ENCODE data around the gene MACF1.
A peak's percentile ranks its signal among the peaks of the same experiment; 100 is the strongest.
"Not testable (repeated sequence)": the region's sequence is repeated elsewhere in the genome, so short reads cannot be mapped to it uniquely, and the experiment has no call there.

MACF1 gene

GRCh38 chr1:39474810-39475209, 270.3 kb downstream of the MACF1 start:
- DNase-seq, result no peak

GRCh38 chr1:39475551-39475950, 271.1 kb downstream of the MACF1 start:
- not testable (repeated sequence) for DNase-seq

DNA sequence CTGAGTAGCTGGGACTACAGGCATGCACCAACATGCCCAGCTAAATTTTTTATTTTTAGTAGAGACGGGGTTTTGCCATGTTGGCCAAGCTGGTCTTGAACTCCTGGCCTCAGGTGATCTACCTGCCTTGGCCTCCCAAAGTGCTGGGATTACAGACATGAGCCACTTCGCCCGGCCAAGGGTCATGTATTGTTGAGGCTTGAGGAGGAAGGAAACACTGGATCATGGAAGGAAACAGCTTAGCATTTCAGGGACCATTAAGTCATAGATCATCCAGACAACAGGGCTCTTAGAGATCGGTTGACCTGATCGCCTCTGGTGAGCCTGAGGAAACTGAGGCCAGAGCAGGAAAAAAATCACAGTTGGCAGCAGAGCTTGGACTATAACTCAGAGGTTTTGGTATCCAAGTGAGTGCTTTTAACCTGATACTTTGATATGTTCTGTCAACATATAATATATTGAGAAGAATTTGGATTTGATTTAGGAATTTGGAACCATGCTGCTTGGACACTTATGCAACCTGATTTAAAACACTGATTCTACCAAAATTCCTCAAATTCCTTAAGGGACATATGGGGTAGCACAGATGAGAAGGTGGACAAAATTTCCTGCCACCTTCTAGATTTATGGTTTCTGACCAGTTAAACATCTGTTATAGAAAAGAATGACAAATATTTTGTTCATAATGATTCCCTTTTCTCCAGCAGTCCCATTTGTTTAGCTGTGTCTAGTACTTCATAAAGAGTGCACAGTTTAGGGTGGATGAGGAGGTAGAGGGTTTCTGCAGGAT, 273.8 kb downstream of the MACF1 start:
- no peak for DNase-seq

- DNase-seq, result no peak
Observed at GRCh38 chr1:39481289-39481688, 276.8 kb downstream of the MACF1 start.

- DNase-seq, result no peak
Observed at GRCh38 chr1:39483276-39483675, 278.8 kb downstream of the MACF1 start.

GRCh38 chr1:39484564-39484963, 280.1 kb downstream of the MACF1 start:
- no peak for DNase-seq

- no peak for DNase-seq
Observed at GRCh38 chr1:39485046-39485803, 280.7 kb downstream of the MACF1 start.

DNA sequence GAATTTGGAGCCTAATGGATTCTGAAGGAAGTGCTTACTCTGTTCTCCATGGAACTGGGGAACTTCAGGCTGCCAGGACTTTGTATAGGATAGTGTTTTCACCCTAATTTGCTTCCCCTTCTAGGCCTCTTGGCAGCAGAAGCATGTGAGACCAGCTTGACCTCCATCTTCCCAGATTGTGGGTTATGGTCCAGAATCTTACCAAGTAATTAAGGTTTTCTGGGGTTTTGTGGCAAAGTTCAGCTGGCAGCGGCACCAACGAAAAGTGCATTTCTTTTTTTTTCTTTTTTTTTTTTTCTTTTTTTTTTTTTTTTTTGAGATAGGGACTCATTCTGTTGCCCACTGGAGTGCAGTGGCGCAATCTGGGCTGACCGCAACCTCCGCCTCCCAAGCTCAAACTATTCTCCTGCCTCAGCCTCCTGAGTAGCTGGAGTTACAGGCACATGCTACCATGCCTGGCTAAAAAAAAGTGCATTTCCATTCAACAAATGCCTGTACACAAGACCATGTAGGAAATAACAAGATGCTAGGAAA, 283.6 kb downstream of the MACF1 start:
- no peak for DNase-seq

DNA sequence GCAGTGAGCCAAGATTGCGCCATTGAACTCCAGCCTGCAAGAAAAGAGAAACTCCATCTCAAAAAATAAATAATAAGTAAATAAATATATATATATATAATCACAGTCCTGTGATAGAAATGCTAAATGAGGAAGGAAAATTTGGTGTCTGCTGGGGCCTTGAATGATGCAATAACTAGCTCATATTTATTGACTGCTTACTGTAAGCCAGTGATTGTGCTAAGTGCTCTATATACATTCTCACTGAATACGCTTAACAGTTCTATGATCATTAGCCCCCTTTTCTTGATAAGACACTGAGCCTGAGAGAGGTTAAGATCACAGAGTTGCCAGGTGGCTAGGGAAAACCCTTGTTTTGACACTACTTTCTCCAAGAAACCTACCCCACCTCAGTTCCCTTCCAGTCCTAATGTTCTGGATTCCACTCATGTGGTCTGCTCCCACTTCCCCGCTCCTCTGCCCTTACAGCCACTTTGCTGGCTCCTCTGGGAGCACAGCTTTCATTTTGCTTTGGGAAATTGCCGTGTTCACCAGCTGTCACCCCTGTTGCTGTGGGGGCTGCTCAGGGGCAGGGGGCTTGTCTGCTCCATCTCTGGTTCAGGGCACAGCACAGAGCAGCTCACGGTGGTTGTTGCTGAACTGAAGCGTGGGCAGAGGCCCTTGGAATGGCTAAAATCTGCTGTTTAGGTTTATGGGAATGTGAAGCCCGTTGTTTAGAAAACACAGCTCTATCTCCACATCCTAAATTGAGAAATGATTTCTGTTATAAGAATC, 284.5 kb downstream of the MACF1 start:
- no peak for DNase-seq

- no peak for DNase-seq
Observed at GRCh38 chr1:39489567-39490239, 285.2 kb downstream of the MACF1 start.

GRCh38 chr1:39490596-39491145, 286.2 kb downstream of the MACF1 start:
- DNase-seq, result no peak

- peak; percentile 69 for DNase-seq
Observed at GRCh38 chr1:39491146-39491921, 286.8 kb downstream of the MACF1 start, which contains the start of gene BMP8A. Gene BMP8A (plus strand): TSS chr1:39491636. CDS start chr1:39491992, 356 bp downstream.

DNA sequence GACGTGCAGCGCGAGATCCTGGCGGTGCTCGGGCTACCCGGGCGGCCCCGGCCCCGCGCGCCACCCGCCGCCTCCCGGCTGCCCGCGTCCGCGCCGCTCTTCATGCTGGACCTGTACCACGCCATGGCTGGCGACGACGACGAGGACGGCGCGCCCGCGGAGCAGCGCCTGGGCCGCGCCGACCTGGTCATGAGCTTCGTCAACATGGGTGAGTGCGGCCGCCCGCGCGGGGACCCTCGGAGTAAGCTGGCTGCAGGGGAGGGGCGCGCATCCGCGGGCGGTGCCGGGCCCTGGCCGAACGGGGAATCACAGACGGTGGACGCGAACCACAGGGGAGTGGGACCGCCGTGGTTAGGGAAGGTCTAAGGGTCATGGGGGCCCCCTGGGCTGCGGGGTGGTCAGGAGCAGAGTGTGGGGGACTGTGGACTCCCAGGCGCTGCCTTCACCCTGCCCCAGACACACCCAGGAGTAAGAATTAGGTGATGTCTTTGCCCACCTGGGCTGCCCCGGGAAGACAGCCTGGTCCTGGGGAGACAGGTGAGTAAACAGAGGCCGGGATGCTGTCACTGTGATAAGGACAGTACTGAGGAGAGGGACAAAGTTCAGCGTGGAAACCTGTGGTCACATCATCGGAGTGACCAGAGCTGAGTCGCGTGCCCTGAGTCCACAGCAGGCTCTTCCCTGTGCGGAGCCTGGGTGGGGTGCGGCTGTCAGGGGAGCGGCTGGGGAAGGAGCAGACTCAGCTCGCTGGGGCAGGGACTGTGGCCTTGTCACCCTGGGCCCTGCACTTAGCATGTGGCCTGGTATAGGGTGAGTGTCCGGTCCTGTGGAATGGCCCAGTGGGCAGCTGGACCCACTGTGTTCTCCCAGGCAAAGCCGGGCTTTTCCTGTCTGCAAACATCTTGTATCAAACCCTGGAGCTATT, 287.9 kb downstream of the MACF1 start:
- DNase-seq, result not testable (repeated sequence)

- not testable (repeated sequence) for DNase-seq
Observed at GRCh38 chr1:39493043-39493810, 288.7 kb downstream of the MACF1 start.

- DNase-seq, result no peak
Observed at GRCh38 chr1:39494671-39495410, 290.3 kb downstream of the MACF1 start.

DNA sequence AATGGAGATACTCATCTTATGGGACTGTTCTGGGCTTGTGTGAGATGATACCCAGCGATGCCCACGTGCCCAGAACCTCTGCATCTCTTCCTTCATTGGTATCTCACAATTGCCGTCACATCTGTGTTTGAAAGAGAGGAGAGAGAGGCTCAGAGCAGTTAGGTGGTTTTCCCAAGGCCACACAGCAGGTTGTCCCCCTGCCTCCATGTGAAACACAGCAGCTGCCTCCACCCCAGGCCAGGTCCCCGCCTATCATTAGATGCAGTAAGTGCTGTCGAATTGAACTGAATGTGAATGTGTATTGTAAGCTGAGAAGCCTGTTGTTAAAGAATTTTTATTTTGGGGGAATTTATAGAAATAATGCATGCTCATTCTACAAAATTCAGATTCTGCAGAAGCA, 292.0 kb downstream of the MACF1 start:
- not testable (repeated sequence) for DNase-seq

DNA sequence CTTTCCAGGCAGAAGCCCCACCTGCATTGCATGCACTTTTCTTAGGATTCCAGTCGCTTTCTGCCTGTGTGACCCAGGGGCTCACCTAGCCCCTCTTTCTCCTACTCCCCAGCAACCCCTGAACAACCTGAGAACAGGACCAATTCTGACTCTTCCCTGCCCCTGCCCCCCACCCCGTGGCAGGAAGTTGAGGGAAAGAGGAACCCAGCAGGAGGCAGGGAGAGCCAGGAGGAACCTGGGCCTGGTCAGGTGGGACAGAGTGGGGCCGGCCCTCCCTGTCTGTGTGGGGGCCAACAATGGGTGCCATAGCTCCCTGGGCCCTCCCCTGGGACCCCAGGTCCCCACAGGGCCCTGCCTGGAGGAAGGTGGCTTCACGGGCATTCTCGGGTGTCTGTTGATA, 293.1 kb downstream of the MACF1 start:
- DNase-seq, result no peak

GRCh38 chr1:39498096-39498710, 293.7 kb downstream of the MACF1 start:
- not testable (repeated sequence) for DNase-seq

All from stimulated activated CD4-positive, alpha-beta T cell treated with anti-CD3 and anti-CD28 coated beads, Interleukin-4, amount 100 ng/mL, for 24 hours (primary cell).